ENCODE measurements around the gene EFCAB10.
A peak's percentile ranks its signal among the peaks of the same experiment; 100 is the strongest.
"Not testable (repeated sequence)": the region's sequence is repeated elsewhere in the genome, so short reads cannot be mapped to it uniquely, and the experiment has no call there.

The EFCAB10 gene

DNA sequence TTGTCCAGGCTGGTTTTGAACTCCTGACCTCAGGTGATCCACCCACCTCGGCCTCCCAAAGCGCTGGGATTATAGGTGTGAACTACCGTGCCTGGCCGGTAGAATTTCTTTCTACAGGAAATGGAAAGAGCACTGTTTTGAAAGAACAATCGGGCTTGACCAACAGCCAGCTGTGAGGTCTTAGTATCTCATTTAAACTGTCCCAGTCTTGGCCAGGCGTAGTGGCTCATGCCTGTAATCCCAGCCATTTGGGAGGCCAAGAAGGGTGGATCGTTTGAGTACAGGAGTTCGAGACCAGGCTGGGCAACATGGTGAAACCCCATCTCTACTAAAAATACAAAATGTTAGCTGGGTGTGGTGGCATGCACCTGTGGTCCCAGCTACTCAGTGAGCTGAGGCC is 17.8 kb upstream of the EFCAB10 start:
- not testable (repeated sequence) for DNase-seq (ENCODE audit: low read depth)

- DNase-seq (ENCODE audit: low read depth) = no peak
Observed at GRCh38 chr7:105596866-105597265, 15.6 kb upstream of the EFCAB10 start.

- no peak for DNase-seq (ENCODE audit: low read depth)
Observed at GRCh38 chr7:105594034-105594433, 12.7 kb upstream of the EFCAB10 start.

DNA sequence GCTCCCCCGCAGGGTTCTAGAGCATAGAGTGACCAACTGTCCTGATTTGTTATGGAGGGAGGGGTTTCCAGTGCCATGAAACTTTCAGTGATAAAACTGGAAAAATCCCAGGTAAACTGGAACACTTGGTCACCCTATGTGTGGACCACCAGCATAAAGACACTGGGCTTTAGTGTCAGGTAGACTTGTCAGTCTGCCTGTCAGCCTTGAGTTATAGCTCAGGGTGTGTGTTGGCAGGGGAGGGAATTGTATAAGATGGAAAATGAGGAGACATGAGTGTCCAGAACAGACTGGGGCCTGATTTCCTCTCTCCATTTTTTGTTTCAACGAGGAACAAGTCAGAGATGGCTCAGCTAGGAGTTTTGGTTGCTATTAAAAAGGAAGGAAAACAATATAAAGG is 10.2 kb upstream of the EFCAB10 start:
- DNase-seq (ENCODE audit: low read depth) = no peak

GRCh38 chr7:105590793-105591192 is 9.5 kb upstream of the EFCAB10 start:
- no peak for DNase-seq (ENCODE audit: low read depth)

DNA sequence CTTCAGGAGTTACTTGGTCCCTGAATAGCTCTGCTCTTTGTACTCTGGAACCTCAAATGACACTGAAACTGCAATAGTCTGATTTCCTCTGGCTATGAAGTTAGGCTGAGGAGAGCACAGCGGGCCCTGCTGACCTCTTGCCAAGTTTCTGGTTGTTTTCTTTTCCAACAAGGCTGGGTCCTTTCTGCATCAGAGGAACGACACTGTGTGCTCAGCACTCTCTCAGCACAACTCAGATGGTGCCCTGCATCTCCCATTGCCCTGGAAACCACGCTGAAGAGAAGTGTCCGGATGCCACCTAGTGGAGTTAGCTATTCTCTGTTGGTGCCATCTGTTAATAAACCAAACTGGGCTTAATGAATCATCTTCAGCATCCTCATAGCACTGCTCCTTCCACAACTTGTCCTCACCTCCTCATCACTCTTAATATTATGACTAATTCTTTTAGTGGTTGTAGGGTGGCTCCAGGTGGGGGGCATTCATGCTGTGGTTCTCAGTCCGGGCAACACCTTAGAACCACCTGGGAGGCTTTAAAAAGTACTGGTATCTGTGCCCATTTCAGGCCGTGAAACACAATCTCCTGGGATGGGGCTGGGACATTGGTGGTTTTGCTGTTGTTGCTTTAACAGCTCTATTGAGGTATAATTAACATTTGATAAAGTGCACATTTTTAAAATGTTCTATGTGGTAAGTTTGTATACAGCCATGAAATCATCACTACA is 8.2 kb upstream of the EFCAB10 start:
- no peak for DNase-seq (ENCODE audit: low read depth)

GRCh38 chr7:105587909-105588635 is 6.8 kb upstream of the EFCAB10 start:
- DNase-seq (ENCODE audit: low read depth) = no peak

GRCh38 chr7:105585850-105586500 is 4.7 kb upstream of the EFCAB10 start:
- no peak for DNase-seq (ENCODE audit: low read depth)

- DNase-seq (ENCODE audit: low read depth) = no peak
Observed at GRCh38 chr7:105584165-105584564, 2.9 kb upstream of the EFCAB10 start.

- DNase-seq (ENCODE audit: low read depth) = no peak
Observed at GRCh38 chr7:105583061-105583460, 1.8 kb upstream of the EFCAB10 start.

- no peak for DNase-seq (ENCODE audit: low read depth)
Observed at GRCh38 chr7:105580022-105580740, 1.1 kb downstream of the EFCAB10 start.

DNA sequence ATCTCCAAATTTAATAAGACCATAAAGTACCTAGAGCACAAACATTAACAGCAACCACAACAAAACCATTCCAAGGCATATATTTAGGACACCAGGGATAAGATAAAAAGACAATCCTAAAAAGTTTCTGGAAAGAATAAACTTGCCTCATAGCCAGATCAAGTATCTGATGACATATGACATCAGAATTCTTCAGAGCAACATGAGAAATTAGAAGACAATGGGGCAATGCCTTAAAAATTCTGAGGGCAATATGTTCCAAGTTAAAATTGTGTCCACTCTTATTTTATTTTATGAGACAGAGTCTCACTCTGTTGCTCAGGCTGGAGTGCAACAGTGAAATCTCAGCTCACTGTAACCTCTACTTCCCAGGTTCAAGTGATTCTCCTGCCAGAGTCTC is 2.8 kb downstream of the EFCAB10 start:
- DNase-seq (ENCODE audit: low read depth) = no peak

- DNase-seq (ENCODE audit: low read depth) = no peak
Observed at GRCh38 chr7:105577251-105577650, 4.0 kb downstream of the EFCAB10 start.

GRCh38 chr7:105571891-105572290 is 9.4 kb downstream of the EFCAB10 start:
- no peak for DNase-seq (ENCODE audit: low read depth)

DNA sequence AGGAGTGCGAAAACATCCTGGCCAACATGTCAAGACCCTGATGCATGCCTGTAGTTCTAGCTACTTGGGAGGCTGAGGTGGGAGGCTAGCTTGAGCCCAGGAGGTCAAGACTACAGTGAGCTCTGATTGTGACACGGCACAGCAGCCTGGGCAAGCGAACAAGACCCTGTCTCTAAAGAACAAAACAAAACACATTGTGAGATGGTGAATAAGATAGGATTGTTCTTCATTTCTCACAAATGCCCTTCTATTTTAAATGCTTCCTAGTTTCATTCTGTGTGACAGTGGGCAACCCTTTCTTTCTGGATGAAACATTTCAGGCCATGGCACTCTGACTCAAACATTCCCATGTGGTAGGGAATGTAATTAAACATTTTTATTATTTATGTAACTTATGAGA is 13.5 kb downstream of the EFCAB10 start:
- DNase-seq (ENCODE audit: low read depth) = no peak

GRCh38 chr7:105567024-105567423 is 14.3 kb downstream of the EFCAB10 start:
- no peak for DNase-seq (ENCODE audit: low read depth)

- DNase-seq (ENCODE audit: low read depth) = no peak
Observed at GRCh38 chr7:105565190-105565589, 16.1 kb downstream of the EFCAB10 start.

- DNase-seq (ENCODE audit: low read depth) = no peak
Observed at GRCh38 chr7:105559926-105560325, 21.4 kb downstream of the EFCAB10 start.

DNA sequence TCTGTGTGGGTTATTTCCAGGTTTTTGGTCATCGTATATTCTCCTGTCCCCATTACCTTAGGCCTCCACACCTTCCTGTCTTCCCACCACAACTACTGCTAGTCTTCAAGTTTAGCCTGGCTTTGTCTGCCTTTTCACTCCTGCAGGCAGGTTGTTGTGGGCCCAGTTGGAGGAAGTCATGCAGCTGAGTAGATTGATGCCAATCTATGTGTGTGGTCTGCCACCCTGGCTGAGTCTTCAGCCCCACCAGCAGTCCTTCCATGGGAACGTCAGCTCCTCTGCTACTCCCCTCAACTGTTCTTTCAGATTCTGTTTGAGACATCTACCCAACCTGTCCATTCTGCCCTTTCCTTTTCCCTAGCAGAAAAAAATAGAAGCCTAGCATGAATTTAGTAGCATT is 43.0 kb downstream of the EFCAB10 start:
- DNase-seq (ENCODE audit: low read depth) = no peak

GRCh38 chr7:105532709-105533460 is 48.4 kb downstream of the EFCAB10 start:
- no peak for DNase-seq (ENCODE audit: low read depth)

DNA sequence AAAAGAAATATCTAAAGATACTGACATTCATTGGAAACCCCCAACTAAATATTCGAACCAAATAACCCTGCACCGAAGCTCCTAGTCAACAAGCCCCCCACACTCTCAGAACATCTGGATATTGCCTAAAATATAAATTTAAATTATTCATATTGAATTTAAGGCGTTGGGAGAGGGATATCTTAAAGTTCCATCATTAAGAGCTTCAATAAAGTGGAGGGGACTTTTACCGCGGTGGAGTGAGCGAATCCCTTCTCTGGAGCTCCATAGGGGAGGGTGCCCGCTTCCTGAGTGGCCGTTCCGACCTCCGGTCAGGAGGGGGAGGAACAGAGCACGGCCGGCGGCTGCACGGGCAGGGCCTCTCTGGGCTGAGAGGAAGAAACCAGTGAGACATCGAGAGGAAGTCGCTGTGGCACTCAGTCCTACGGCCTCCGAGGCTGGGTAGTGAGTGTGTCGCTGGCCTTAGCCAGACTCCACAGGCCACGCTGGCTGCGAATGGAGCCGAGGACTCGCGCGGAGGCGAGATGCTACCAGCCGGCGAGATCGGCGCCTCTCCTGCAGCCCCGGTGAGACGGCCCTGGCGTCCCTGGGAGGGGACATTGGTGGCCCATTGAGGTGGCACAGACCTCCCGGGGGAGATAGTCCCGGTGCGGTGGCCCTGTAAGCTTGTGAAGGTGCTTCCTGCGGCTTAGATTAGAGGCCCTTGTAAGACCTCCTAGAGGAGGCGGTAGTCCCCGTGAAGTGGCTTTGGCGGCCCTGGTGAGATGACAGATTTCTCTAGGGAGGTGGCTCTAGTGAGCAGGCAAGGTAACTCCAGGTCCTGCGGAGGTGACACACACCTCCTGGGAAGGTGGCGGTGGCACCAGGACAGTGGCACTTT is 49.3 kb downstream of the EFCAB10 start, which contains the start of gene RINT1:
Gene RINT1 (plus strand): TSS at position 410 of the 880 bp plus-strand sequence. CDS start 115 bp downstream, at position 525.
- DNase-seq (ENCODE audit: low read depth) = peak; percentile 71
